HepG2 (cell line): ENCODE results near the gene CGREF1. TPM values are rescaled to one million over a fixed set of nuclear protein-coding genes. Genes with fewer than 3 reads are reported as not detected.

ENCODE experiments used
- ARNT2 ChIP-seq: sonication (generic); formaldehyde crosslinking; IDR thresholded peaks from 2 replicates; pipeline ENCODE4 v1.8.0; 2022; ENCODE audit warnings: mild to moderate bottlenecking, low read depth, missing genetic modification reagents, moderate library complexity
- GMEB1 ChIP-seq: sonication (generic); formaldehyde crosslinking; IDR thresholded peaks from 2 replicates; pipeline ENCODE4 v1.5.1; 2020; ENCODE audit warnings: missing genetic modification reagents, mild to moderate bottlenecking, borderline replicate concordance
- HBP1 ChIP-seq: IDR thresholded peaks from 2 replicates; pipeline ENCODE4 v1.6.1; 2016; ENCODE audit warnings: low read depth, control low read depth
- MAZ ChIP-seq, 2 experiments: sonication (generic) in 1 of 2; formaldehyde crosslinking in 1 of 2; IDR thresholded peaks; 2 replicates each; pipeline versions ENCODE4 v1.5.0 to v1.6.1; 2012 to 2020; ENCODE audit warnings: low read depth in 2 of 2, mild to moderate bottlenecking in 2 of 2, borderline replicate concordance in 1 of 2, improper control_type of control experiment in 1 of 2, low read length in 1 of 2, missing genetic modification reagents in 1 of 2, moderate library complexity in 1 of 2
- MED8 ChIP-seq: sonication (generic); formaldehyde crosslinking; IDR thresholded peaks from 2 replicates; pipeline ENCODE4 v1.8.1; 2023; ENCODE audit warnings: mild to moderate bottlenecking, missing genetic modification reagents; ENCODE audit not compliant: insufficient replicate concordance
- MXI1 ChIP-seq: IDR thresholded peaks from 3 replicates; pipeline ENCODE4 v1.6.1; 2012; ENCODE audit warnings: low read depth, low read length, inconsistent platforms, borderline replicate concordance
- NFE2L2 ChIP-seq: fragments of 150-350 bp; IDR thresholded peaks from 2 replicates; pipeline ENCODE4 v1.6.1; 2014; ENCODE audit warnings: low read length
- NFIC ChIP-seq: IDR thresholded peaks from 2 replicates; pipeline ENCODE4 v1.6.1; 2012; ENCODE audit warnings: mild to moderate bottlenecking, low read length, inconsistent platforms
- PPARG ChIP-seq: conservative IDR thresholded peaks from 2 replicates; pipeline ENCODE4 v1.6.1; 2016; ENCODE audit warnings: missing biosample characterization, missing genetic modification reagents
- RBFOX2 ChIP-seq: fragments of 200-400 bp; formaldehyde crosslinking; IDR thresholded peaks from 2 replicates; pipeline ENCODE4 v1.6.1; 2017; ENCODE audit warnings: low read depth, mild to moderate bottlenecking, low read length
- SMARCC2 ChIP-seq: fragments of 450-650 bp; IDR thresholded peaks from 2 replicates; pipeline ENCODE4 v1.6.1; 2017; ENCODE audit warnings: antibody characterized with exemption, mild to moderate bottlenecking
- ZBTB20 ChIP-seq: sonication (generic); formaldehyde crosslinking; IDR thresholded peaks from 2 replicates; pipeline ENCODE4 v1.8.1; 2023; ENCODE audit warnings: missing genetic modification reagents, low read depth, mild to moderate bottlenecking, borderline replicate concordance
- ZFP91 ChIP-seq: sonication (generic); formaldehyde crosslinking; IDR thresholded peaks from 2 replicates; pipeline ENCODE4 v1.9.0; 2022; ENCODE audit warnings: missing genetic modification reagents, mild to moderate bottlenecking, borderline replicate concordance
- ZNF101 ChIP-seq: sonication (generic); formaldehyde crosslinking; IDR thresholded peaks from 2 replicates; pipeline ENCODE4 v1.4.0; 2020; ENCODE audit warnings: mild to moderate bottlenecking, low read depth, missing genetic modification reagents, borderline replicate concordance
- ZNF256 ChIP-seq: sonication (generic); formaldehyde crosslinking; conservative IDR thresholded peaks from 2 replicates; pipeline ENCODE4 v1.4.0; 2020; ENCODE audit warnings: missing genetic modification reagents
- ZNF607 ChIP-seq: sonication (generic); formaldehyde crosslinking; IDR thresholded peaks from 2 replicates; pipeline ENCODE4 v1.5.1; 2020; ENCODE audit warnings: missing genetic modification reagents, mild to moderate bottlenecking, borderline replicate concordance
- ZNF644 ChIP-seq: IDR thresholded peaks from 2 replicates; pipeline ENCODE4 v1.6.1; 2016; ENCODE audit warnings: low read depth
- ZNF670 ChIP-seq: sonication (generic); formaldehyde crosslinking; IDR thresholded peaks from 2 replicates; pipeline ENCODE4 v1.8.0; 2022; ENCODE audit warnings: mild to moderate bottlenecking, missing genetic modification reagents, borderline replicate concordance
- ZSCAN30 ChIP-seq: sonication (generic); formaldehyde crosslinking; IDR thresholded peaks from 2 replicates; pipeline ENCODE4 v1.5.0; 2020; ENCODE audit warnings: mild to moderate bottlenecking, missing genetic modification reagents
- polyA plus RNA-seq, 8 experiments: library from polyadenylated mRNA; depleted of rRNA in 3 of 8; stranded (reverse) in 7 of 8; unstranded in 1 of 8; fragments of >200 nt; fragmentation: Illumina TruSeq in 4 of 8; extraction: Trizol in 4 of 8; gene quantifications; 2 replicates each; pipeline versions ENCODE4 v1.2.1 to v1.2.3, GENCODE V29; 2011 to 2016; ENCODE audit warnings: low read depth in 4 of 8, missing spikeins in 1 of 8, mixed read lengths in 1 of 8; ENCODE audit not compliant: insufficient read depth in 1 of 8
- total RNA-seq, 5 experiments: library from RNA; depleted of rRNA; stranded (reverse); fragments of >200 nt; fragmentation: Illumina TruSeq; extraction: Trizol; gene quantifications; 2 replicates each; pipeline ENCODE4 v1.2.3, GENCODE V29; 2016; ENCODE audit warnings: low read depth in 1 of 5
- TF ChIP-seq, protein P1 (sequence below): sonication (generic); formaldehyde crosslinking; IDR thresholded peaks from 2 replicates; pipeline ENCODE4 v1.4.0; 2020; ENCODE audit warnings: missing genetic modification reagents, borderline replicate concordance

CGREF1 gene
- total and polyA plus RNA-seq, 2 of the 13 experiments (the other 11 are each of a cell fraction or from before 2014, with no cell fraction given) = 13.9 to 23.4 TPM

DNA sequence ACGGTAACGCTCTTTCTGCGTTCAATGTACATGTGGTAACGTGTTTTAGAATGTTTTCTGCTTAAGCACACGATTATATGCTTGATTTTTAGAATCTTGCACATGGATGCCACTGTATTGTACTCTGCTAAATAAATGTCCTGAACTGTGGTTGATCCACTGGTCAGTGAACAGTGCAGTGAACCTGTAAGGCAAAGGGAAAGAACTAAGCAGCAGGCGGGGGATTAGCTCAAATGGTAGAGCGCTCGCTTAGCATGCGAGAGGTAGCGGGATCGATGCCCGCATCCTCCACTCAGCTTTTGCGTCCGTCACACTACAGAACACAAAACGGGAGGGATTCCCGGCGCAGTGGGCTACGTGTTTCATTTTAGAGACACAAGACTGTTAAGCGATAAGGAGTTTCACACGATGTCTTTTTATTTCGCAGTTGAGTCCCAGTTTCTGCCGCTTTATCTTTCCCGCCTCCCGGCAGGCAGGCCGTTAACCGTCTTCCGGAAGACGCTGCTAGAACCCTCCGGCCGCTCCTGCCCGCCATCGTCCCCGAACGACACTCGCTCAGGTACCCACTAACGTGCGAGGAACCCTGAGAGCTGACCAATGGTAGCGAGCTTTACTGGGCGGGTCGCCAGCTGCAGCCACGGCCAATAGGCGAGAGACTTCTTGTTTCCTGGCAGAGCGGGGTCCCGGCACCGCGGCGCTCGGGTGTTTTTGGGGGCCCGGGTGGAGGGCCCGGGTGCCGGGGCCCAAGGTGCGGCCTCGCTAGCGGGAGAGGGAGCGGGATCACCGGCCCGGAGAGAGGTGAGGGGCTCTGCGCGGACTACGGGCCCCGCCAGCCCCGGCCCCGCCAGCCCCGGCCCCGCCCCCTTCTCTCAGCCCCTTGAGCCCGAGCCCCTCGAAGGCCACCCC is 67.7 kb downstream of the CGREF1 start, which contains the start of gene AGBL5 (continued):
- TF ChIP-seq GMEB1 (CRISPR knock-in tag) (peak; percentile 75), ZBTB20 (CRISPR knock-in tag) (peak; percentile 85), NFIC (peak; percentile 74), MAZ (IDR thresholded peaks at IDR 0.05; ENCODE audit: borderline replicate concordance, low read depth, low read length) (no peak), MAZ (CRISPR knock-in tag; IDR thresholded peaks at IDR 0.05; ENCODE audit: low read depth) (peak; percentile 76), ZSCAN30 (CRISPR knock-in tag) (no peak), ARNT2 (CRISPR knock-in tag) (peak; percentile 98), RBFOX2 (peak; percentile 83), ZNF256 (CRISPR knock-in tag) (peak; percentile 99), HBP1 (CRISPR knock-in tag) (peak; percentile 81), SMARCC2 (0 out of 2 replicates have a peak, but pooled peaks have one; percentile 19), ZNF670 (CRISPR knock-in tag) (no peak; the same call in 1 of the 2 replicates), MED8 (CRISPR knock-in tag) (no peak), ZFP91 (CRISPR knock-in tag) (0 out of 2 replicates have a peak, but pooled peaks have one; percentile 54), ZNF101 (CRISPR knock-in tag) (0 out of 2 replicates have a peak, but pooled peaks have one; percentile 52), PPARG (peak; percentile 65), ZNF644 (no peak), MXI1 (no peak; the same call in 2 of the 3 replicates), ZNF607 (CRISPR knock-in tag) (peak; percentile 87; the same call in 1 of the 2 replicates), NFE2L2 (no peak)
- TF ChIP-seq, protein P1, sequence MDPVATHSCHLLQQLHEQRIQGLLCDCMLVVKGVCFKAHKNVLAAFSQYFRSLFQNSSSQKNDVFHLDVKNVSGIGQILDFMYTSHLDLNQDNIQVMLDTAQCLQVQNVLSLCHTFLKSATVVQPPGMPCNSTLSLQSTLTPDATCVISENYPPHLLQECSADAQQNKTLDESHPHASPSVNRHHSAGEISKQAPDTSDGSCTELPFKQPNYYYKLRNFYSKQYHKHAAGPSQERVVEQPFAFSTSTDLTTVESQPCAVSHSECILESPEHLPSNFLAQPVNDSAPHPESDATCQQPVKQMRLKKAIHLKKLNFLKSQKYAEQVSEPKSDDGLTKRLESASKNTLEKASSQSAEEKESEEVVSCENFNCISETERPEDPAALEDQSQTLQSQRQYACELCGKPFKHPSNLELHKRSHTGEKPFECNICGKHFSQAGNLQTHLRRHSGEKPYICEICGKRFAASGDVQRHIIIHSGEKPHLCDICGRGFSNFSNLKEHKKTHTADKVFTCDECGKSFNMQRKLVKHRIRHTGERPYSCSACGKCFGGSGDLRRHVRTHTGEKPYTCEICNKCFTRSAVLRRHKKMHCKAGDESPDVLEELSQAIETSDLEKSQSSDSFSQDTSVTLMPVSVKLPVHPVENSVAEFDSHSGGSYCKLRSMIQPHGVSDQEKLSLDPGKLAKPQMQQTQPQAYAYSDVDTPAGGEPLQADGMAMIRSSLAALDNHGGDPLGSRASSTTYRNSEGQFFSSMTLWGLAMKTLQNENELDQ (CRISPR knock-in tag) = peak; percentile 67; the same call in 1 of the 2 replicates
